ENCODE results near the gene PTPN14.
A peak's percentile ranks its signal among the peaks of the same experiment; 100 is the strongest.

The PTPN14 gene

GRCh38 chr1:214338212-214338611 is 213.2 kb downstream of the PTPN14 start:
- no peak for DNase-seq (ENCODE audit: low read depth)
- TF ChIP-seq POLR2A (IDR thresholded peaks at IDR 0.05; ENCODE audit: extremely low read depth, insufficient read length) (no peak), MYC (IDR thresholded peaks at IDR 0.05; ENCODE audit: low read depth, low read length) (no peak), CTCF (IDR thresholded peaks at IDR 0.05; ENCODE audit: low read depth, low read length) (no peak)
- TF ChIP-seq, protein P1, sequence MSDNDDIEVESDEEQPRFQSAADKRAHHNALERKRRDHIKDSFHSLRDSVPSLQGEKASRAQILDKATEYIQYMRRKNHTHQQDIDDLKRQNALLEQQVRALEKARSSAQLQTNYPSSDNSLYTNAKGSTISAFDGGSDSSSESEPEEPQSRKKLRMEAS (IDR thresholded peaks at IDR 0.05; ENCODE audit: low read depth, low read length) = no peak
- no peak overlapping the region for H3K4me3 ChIP-seq (ENCODE audit: low read depth, low read length)

DNA sequence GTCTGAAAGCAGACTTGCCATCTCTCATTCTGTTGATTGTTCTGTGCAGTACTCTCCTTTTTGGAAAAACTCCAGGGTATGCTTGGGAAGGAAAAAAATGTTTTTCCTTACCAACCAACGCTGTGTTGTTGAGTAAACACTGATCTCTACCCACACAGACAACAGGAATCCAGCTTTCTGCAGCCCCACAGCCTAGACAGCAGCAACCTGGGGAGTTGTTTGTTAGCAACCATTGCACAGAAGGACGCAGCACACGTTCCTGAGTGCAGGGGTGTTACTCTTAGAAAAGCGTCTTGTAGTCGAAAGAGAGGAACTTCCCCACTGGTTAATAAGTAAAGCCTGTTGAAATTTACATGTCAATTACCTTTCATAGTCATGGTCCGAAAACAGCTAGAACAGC is 213.9 kb downstream of the PTPN14 start:
- DNase-seq (ENCODE audit: low read depth) = no peak
- H3K4me3 ChIP-seq (ENCODE audit: low read depth, low read length) = no peak overlapping the region
- TF ChIP-seq CTCF (IDR thresholded peaks at IDR 0.05; ENCODE audit: low read depth, low read length) (no peak), POLR2A (IDR thresholded peaks at IDR 0.05; ENCODE audit: extremely low read depth, insufficient read length) (no peak), MYC (IDR thresholded peaks at IDR 0.05; ENCODE audit: low read depth, low read length) (no peak)
- TF ChIP-seq, protein P1 (IDR thresholded peaks at IDR 0.05; ENCODE audit: low read depth, low read length) = no peak

GRCh38 chr1:214337015-214337414 is 214.4 kb downstream of the PTPN14 start:
- no peak overlapping the region for H3K4me3 ChIP-seq (ENCODE audit: low read depth, low read length)
- DNase-seq (ENCODE audit: low read depth) = no peak
- TF ChIP-seq, protein P1 (IDR thresholded peaks at IDR 0.05; ENCODE audit: low read depth, low read length) = no peak
- TF ChIP-seq POLR2A (IDR thresholded peaks at IDR 0.05; ENCODE audit: extremely low read depth, insufficient read length) (no peak), CTCF (IDR thresholded peaks at IDR 0.05; ENCODE audit: low read depth, low read length) (no peak), MYC (IDR thresholded peaks at IDR 0.05; ENCODE audit: low read depth, low read length) (no peak)

DNA sequence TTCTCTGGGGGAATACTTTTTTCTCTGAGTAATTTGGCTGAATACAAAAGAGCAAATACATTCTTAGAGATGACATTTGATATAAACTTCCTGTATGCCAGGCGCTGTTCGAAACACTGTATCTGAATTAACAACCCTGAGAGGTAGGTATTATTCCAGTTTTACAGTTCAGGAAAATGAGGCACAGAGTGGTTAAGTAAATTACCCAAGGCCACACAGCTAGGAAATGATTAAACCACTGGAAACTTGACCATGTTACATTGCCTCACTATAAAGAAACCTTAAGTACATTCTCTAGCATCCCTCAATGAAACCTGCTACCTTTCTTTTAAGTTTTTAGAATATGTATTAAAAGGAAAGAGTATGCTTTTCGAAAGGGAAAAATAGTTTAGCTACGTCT is 215.8 kb downstream of the PTPN14 start:
- no peak for DNase-seq (ENCODE audit: low read depth)
- TF ChIP-seq MYC (IDR thresholded peaks at IDR 0.05; ENCODE audit: low read depth, low read length) (no peak), POLR2A (IDR thresholded peaks at IDR 0.05; ENCODE audit: extremely low read depth, insufficient read length) (no peak), CTCF (IDR thresholded peaks at IDR 0.05; ENCODE audit: low read depth, low read length) (no peak)
- TF ChIP-seq, protein P1 (IDR thresholded peaks at IDR 0.05; ENCODE audit: low read depth, low read length) = no peak

GRCh38 chr1:214332946-214333798 is 218.2 kb downstream of the PTPN14 start:
- TF ChIP-seq CTCF (IDR thresholded peaks at IDR 0.05; ENCODE audit: low read depth, low read length) = peak; percentile 86
- TF ChIP-seq, protein P1 (IDR thresholded peaks at IDR 0.05; ENCODE audit: low read depth, low read length) = no peak
- no peak for TF ChIP-seq POLR2A (IDR thresholded peaks at IDR 0.05; ENCODE audit: extremely low read depth, insufficient read length)
- TF ChIP-seq MYC (IDR thresholded peaks at IDR 0.05; ENCODE audit: low read depth, low read length) = no peak
- H3K4me3 ChIP-seq (ENCODE audit: low read depth, low read length) = no peak overlapping the region
- peak; percentile 54 for DNase-seq (ENCODE audit: low read depth)

More for the DNA sequence above, 215.8 kb downstream of the PTPN14 start:
- H3K4me3 ChIP-seq (ENCODE audit: low read depth, low read length) = no peak overlapping the region

All from NB4 (cell line).